Stimulated activated CD4-positive, alpha-beta T cell treated with anti-CD3 and anti-CD28 coated beads, Interleukin-1b, Interleukin-23, amount 100 ng/mL, for 1 hour (primary cell): ENCODE measurements around the gene ALK.
"Not testable (repeated sequence)": the region's sequence is repeated elsewhere in the genome, so short reads cannot be mapped to it uniquely, and the experiment has no call there.

Experiments used
- DNase-seq, 2 donors: peaks; one replicate each; pipeline ENCODE4 v3.0.0-alpha.2; 2020; ENCODE audit warnings: low read depth in 2 of 2

ALK gene

DNA sequence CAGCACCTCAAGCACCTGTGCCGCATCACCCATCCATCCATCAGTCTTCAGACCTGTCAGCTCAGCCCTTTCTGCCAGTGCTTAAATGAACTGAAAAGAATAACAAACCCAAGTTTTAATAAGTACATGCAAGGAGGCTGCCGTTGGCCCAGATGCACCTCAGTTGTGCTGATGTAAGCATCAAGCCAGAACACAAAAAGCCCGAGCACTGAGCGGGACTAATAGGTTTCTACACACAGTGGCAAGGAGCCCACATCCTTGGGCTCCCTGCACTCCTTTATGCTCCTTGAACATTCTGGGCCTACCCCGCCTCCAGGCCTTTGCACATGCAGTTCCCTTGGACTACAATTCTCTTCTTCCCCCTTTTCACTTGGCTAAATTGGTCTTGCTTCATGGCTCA is 165.6 kb downstream of the ALK start:
- DNase-seq: no peak

DNA sequence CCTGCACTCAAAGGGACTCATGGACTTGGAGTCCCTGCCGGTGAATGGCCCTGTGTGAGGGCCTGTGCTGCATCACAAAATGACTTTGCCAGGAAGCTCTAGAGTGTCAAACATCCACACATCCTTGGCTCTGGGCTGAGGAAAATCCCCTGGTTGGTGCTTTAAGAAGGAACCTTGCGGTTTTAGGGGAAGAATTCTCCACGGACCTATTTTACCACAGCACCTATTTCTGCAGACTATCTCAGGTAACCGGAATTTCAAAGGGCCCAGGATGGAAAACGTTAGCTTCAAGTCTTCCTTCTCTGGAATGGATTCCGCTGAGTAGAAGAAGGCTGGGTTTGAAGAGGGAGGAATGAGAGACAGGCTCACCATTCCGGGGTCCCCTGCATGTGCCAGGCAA is 166.2 kb downstream of the ALK start:
- no peak for DNase-seq

DNA sequence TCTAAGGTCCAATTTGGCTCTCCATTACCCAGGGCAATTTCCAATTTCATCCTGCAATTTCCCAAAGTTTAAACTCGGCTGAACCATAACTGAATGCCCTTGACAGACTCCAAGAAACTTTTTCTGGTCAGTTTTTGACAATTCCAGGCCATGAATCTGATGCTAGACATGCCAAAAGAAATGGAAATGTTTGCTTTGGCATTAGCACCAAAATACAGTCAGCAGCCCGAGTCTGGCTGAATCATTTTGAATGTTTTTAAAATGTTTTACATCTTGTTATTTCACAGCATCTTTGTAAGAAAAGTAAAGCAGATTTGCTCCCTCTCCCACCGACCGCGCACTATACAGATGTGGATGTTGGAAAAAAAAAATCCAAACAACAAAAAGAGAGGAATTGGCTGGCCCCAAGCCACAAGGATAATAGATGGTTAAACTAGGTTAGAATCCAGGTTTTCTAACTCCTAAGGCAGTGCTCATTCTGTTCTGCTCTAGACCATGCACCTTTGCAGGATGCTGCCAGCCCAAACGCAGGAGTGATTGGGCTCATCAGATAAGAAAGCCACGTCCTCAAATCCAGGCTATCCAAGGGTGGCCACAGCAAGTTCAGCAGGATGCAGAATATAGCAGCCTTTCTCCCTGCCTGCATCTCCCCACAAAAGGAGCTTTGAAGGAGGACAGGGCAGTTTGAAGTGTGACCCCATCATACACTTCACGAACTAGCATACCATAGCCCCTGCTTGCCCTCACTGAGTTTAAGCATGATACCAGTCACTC is 167.5 kb downstream of the ALK start:
- DNase-seq: no peak

DNA sequence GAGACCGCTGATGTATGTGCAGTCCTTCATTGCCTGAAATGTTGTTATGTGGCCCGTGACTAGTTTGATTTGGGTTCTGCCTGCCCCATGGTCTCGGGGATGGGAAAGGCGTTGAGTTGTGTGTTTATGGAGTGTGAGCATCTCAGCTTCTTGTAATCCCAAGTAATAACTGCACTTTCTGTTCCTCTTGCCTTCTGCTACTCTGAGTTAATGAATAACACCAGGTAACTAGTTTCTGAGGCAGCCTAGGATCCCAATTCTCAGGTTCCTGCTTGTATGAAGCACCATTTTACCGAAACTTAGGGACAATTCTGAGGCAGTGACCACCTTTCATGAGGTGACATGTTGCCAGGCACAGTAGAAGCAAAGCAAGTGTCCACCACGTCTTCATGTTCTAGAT is 170.0 kb downstream of the ALK start:
- DNase-seq: no peak

DNA sequence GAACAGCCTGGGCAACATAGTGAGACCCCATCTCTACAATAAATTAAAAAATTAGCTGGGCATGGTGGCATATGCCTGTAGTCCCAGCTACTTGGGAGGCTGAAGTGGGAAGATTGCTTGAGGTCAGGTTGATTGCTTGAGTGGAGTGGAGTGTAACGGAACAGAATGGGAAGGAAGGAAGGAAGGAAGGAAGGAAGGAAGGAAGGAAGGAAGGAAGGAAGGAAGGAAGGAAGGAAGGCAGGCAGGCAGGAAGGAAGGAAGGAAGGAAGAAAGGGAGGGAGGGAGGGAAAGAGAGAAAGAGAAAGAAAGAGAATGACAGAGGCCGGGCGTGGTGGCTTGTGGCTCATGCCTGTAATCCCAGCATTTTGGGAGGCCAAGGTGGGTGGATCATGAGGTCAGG is 170.9 kb downstream of the ALK start:
- DNase-seq: not testable (repeated sequence)

DNA sequence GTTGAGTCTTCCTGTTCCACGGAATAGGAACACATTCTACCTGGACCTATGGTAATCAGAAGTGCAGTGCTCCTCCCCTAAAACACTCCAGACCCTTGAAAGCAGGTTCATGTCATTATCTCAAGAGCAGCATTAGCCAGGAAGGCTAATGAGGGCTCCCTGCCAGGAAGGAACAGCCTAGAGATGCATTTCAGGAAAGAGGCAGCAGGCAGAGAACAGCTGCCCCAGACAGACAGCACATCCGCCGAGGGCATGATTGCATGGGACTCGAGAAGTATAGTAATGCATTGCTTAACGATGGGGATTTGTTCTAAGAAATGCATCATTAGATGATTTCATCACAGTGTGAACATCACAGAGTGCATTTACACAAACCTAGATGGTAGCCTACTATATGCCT is 171.5 kb downstream of the ALK start:
- DNase-seq: no peak

DNA sequence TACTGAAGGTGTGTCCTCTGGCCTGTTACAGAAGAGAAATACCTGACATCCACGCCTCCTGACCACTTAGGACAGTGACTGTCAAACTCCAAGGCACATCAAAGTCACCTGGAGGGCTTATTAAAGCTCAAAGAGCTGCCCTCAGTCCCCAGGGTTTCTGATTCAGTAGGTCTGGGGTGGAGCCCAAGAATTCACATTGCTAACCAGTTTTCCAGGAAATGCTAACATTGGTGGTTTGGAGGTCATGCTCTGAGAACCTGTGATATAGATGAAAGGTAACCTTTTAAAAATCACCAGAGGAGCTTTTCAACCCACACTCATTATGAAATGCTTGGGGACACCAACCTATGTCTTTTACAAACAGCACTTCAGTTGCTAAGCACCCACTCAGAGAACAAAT is 172.3 kb downstream of the ALK start:
- no peak for DNase-seq

DNA sequence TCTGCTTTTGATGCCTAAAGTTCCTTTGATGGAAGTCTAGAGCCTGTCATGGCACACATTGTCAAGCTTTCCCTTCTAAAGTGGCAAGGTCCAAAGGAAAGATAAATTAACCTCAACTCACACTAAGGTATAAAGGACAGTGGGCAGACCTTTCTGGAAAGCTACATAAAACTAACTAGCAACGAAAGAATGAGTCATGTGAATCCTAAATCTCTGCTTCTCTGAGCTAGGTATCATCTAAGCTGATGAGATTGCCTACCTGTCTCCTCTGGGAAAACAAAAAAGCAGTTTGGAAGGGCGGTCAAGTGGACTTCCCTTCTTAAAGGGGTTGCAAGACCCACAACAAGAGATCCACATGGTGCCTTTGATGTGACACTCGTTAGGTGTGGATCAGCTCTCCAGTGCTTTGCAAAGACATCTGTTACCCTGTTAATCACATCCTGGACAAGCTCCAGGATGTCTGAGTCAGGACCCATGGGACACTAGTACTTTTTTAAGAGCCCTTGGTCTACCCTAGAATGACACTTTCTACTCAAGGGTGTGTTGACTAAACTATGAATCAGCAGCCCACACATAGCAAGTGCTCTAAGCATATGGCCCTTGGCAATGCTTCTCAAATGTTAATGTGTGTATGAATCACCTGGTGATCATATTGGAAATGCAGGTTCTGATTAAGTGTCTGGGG is 173.5 kb downstream of the ALK start:
- no peak for DNase-seq

DNA sequence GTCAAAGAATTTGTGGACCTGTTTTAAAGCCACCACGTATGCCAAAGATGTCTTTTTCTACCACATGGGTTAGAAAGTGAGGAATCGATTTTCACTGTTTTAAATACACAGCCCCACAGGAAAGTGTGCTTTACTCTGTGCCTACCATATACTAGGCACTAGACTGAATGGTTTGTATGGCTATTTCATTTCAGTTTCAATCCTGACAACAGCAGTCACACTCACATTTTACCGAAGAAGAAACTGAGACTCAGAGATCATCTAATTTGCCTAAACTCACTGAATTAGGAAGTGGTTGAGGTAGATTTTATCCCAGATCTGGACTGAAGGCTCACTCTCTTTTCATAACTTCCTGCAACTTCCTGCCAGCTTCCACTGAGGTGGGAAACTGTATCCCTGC is 176.4 kb downstream of the ALK start:
- no peak for DNase-seq

DNA sequence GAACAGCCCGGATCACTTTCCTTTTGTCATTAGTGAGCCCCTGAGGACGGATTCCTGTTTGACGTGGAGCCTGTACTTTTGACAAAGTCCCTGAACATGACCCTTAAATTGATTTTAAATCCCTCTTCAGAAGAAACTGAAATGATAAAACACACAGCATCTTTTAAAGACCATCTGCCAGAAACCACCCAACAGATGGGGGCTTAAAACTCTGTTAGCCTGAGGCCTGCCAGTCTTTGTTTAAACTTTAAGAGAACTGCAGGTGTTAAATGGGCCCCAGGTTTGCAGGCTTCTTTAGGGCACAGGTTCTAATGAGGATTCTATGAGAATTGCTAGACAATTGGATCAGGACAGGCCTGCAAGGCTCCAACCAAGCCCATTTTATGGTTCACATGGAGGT is 177.9 kb downstream of the ALK start:
- no peak for DNase-seq

DNA sequence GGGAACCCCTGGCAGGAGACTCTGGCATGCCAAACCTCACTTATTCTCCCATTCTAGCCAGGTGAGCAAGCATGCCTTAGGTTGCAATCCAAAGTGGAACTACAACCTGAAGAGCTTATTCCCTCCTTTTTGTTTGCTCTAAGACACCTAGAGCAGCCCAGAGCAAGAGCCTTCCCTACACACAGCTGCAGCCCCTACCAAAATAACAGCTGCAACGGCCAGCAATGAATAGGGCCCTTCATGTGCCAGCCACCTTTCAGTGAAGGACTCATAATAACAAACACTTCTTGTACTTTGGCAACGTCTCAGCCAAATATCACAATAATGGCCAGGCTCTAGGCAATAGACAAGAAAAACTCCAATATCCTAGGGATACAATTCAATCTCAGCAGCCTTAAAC is 178.7 kb downstream of the ALK start:
- DNase-seq: no peak

DNA sequence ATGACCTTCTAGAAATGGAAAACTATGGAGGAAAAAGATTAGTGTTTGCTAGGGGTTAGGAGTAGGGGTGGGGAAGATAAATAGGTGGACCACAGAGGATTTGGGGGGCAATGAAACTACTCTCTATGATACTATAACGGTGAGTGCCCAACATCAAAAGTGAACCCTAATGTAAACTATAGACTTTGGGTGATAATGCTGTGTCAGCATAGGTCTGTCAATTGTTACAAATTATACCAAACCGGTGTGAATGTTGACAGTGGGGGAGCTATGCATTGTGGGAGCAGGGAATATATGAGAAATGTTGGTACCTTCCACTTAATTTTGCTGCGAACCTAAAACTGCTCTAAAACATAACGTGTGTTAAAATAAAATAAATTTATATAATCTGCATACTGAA is 180.3 kb downstream of the ALK start:
- DNase-seq: no peak

DNA sequence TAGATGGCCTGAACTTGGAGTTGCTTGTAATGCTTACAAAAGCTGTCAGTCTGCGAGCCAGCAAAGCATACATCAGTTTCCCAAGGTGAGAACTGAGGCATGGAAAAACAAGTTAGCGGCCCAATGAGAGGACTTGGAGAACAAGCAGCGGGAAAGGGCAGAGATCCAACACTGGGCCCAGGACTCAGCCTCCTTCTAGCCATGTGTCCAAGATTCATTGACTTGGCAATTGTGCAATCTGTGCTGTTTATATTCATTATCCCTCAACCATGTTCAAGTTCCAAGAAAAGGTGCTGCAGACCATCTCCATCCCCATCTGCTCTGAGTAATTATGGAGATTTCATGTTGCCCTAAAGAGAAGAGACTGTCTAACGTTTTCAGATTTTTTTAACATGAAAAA is 187.4 kb downstream of the ALK start:
- no peak for DNase-seq

DNA sequence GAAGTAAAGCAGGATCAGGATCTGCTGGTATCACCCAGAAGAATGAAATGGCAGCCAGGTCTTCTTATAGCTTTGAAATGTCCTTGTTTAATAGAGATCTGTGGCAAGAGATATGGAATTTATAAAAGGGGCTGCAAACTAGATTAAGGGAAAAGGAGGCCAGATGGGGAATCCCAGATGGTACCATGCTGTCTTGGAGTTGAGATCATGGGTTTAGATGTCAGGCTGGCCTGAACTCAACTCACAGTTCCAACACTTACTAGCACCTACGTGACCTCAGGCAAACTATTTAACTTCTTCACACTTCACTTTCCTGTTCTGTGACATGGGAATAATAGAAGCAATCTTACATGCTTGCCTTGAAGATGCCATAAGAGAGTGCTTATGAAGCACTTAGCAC is 188.2 kb downstream of the ALK start:
- DNase-seq: no peak

DNA sequence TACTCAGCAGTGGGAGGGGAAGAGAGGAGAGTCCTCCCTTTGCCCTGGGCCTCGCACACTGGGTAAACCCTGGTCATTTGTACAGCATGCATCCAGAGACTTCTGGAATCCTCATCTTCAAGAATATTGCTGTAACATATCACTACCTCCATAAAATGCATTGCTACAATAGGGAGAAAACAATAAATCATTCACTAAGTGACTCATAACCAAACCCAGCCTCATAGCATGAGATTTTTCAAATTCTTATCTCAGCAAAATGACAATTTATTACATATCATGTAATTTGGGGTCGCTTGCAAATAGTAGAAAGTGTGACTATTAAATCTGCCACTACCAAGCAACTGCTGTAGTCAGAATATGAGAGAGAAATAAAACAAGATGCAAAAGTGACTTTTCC is 189.4 kb downstream of the ALK start:
- no peak for DNase-seq

DNA sequence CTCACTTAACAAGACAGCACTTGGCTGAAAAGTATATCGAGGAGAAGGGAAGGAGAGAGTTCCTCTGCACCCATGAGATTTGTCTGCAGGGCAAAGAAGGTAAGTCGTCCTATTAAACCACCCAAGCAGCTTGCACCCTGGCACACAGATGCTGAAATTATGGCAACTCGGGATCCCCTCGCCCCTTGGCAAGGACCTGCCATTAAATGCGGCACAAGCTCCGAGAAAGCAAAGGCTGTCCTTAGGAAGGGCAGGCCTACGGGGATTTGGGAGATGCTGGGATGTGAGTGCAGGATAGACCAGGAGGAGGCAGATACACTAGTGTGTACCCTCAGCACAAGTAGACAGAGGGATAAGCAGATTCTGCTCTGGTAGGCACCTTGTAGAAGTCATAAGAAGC is 191.5 kb downstream of the ALK start:
- DNase-seq: no peak

DNA sequence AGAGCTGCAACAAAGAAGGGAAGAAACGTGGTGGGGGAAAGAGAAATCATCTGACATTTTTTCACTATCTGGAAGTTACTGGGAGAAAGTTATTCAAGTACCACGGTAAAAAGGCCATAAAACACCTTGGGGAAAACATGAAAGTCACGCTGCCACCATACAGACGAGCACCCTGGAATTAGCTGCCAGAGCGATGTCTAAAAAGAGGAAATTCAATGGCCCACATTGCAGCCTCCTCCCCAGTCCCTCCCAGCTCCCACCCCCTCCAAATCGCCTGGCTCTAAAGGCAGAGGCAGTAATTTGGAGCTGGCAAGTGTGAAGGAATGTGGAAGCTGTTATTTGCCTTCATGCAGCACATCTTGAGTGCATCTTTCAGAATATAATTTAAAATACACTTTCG is 192.0 kb downstream of the ALK start:
- DNase-seq: no peak

DNA sequence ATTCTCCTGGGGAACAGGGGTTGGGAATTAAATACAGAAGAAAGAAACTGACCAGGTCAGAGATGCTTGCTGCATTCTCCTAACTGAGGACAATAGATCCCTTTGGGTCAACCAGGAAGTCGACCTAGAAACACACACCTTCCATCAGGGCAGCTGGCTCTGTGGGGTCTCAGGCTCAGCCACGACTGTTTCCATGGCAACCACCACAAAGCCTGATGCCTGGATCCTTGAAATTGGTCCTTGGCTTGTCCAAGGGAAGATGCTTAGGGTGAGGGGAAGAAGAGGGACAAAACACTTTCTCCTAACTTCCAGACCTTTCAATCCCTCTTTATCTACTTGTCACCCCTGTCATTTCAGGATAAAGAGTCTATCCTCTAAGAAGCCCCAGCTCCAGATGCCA is 194.4 kb downstream of the ALK start:
- no peak for DNase-seq

DNA sequence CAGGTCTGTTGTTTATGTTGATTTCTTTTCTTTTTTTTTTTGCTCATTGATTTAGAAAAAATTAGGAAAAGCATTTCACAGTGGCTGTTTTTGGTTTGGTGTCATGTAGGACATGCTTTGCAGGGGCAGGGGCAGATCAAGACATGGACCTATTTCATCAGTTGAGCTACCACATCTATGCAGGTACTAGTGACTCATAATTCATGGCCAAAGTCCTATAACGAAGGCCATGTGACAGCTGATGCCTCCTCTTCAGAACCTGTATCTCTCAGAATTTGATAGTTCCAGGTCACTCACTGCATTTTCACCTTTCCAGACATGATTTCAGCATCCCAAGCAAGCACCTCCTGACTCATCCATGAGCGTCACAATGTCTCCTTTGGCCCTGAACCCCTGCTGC is 195.8 kb downstream of the ALK start:
- no peak for DNase-seq

DNA sequence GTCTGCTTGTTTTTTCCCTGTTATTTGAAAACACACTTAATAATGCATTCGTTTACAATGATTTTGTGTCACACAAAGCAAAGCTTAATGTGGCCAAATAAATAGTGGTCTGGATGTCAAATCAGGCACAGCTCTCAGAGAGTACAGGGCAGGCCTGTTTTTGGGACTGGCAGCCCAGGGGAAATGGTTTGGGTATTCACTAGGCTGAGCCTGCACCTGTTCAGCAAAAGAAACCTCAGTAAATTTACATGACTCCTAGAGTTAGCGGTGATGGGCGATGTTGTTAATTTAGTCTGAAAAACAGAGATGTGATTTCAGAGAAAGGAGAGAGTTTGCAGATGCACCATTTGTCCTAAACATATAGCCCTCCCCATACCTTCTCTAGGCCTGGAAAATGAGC is 197.1 kb downstream of the ALK start:
- no peak for DNase-seq

DNA sequence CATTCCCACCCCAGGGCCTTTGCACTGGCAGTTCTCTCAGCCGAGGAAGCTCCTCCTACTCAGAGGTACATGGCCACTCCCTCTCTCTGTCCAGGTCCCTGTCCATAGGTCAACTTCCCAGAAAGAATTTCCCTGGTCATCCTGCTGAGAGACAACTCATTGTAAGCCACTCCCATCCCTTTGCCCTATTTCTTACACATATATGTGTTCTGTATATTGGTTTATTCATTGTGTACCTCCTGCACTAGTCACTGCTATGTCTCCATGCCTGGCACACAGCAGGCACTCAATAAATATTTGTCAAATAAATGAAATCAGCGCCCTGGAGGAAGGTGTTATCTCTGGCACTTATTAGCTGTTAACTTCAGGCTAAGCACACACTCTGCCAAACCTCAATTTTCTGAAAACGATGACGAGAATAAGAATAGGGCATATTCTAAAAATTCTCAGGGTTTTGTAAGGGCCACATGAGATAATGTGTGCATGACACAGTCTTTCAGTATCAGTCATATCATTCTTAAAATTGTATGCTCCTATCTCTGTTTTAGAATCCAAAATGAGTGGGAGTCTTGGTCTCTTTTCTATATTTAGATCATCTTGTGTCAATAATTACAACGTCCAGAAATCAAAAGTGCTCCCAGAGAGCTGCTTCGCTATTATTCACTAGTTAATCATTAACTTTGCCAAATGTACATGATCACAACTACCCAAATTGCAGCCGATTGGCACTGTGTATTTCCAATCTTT is 198.0 kb downstream of the ALK start:
- DNase-seq: no peak

DNA sequence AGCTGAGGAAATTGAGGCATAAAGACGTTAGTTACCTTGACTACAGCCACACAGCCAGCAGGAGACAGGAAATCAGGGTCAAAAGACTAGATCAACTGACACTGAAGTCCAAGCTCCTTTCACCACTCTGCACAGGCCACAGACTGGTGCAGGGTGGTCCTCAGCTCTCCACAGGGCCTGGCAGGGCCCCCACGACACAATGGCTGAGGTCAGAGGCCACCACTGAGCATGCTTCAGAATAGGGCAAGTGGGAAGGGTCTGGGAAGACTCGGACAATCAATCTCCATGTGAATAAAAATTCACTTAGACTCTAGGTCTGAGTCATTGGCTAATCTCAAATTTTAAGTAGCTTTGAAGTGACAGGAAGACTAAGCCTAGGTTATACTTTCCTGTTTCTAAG is 201.7 kb downstream of the ALK start:
- no peak for DNase-seq

DNA sequence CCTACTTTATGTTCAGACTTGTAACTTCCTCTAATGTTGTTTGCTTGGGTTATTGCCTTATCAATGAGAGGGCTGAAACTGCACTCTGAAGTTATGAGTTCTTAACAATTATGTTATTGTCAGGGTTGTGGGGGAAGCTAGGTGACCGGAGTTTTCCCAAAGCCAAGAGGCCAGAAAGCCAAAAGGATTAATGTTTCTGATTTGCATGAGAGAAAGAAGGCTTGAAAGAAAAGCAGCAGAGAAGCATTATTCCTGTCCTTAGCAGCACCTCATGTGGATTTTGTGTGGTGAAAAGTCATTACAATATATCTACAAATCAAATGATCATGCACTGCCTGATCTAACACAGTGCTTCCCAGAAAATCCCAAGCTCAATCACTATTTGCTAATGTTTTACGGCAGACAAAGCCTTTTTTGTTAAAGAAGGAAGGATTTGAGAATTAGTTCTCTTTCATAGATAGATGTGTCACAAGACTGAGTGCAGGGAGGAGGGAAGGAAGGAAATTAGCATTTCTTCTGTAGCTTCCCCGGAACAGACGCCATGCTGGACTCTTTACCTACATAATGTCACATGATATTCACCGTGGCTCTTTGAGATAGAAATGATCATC is 203.2 kb downstream of the ALK start:
- no peak for DNase-seq
